ENCODE measurements around the gene TMEM50A.
"Not testable (repeated sequence)": the region's sequence is repeated elsewhere in the genome, so short reads cannot be mapped to it uniquely, and the experiment has no call there.

The TMEM50A gene

DNA sequence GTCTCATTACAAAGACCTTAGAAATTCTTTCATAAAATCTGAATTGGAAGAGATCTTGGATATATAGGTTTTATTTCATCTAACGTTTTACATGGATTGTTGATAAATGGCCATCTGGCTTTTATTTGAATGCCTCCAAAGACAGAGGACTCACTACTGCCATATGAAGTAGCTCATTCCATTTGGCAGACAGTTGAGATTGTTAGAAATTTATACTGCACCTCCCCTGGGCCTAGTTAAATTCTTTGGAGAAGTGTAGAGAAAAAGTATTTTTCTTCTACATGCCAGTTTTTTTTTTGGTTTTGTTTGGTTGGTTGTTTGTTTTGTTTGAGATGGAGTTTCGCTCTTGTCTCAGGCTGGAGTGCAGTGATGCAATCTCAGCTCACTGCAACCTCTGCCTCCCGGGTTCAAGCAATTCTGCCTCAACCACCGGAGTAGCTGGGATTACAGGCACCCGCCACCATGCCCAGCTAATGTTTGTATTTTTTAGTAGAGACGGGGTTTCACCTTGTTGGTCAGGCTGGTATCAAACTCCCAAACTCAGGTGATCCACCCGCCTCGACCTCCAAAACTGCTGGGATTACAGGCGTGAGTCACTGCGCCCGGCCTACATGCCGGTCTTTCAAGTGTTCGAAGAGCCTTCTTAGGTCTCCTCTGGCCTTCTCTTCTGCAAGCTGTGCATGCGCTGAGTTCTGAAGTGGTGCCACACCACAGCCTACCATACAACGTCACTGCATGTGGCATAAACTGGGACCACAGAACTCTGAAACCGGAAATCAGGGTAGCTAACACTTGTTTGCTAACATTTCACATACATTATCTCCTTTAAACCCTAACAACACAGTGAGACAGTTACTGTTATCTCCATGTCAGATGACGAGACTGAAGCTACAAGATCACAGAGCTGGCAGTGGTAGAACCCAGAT, 24.8 kb downstream of the TMEM50A start:
- H3K4me3 ChIP-seq (ENCODE audit: low read length); H3K9ac ChIP-seq (ENCODE audit: low read length); H3K9me3 ChIP-seq (ENCODE audit: control insufficient read depth, low read depth, low read length); H3K4me1 ChIP-seq (ENCODE audit: control insufficient read depth, low read depth, low read length); H3K27ac ChIP-seq (ENCODE audit: low read length); H3K27me3 ChIP-seq (ENCODE audit: control insufficient read depth, insufficient read depth, low read length): not testable (repeated sequence)
- H3K36me3 ChIP-seq (ENCODE audit: control insufficient read depth, low read depth, low read length): peaks cover 19% of the 10 kb centered on the region

DNA sequence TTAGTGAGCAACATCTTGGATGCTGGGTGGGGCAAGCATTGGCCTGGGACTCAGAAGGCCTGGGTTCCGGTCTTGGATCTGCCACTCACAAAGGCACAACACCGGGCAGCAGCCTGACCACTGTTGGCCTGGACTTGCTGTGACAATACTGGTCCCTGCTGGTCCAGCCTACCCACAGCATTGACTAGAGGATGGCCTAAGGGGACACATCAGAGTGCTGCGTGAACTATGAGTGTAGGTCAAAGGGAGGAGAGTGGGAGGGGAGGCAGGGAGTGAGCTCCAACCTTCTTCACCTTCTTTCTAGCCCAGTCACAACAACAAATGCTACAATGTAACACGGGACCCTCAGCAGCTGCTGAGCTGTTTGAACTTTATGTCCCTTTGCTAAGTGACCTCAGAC, 31.1 kb downstream of the TMEM50A start:
- no peaks in the 10 kb centered on the region for H3K36me3 ChIP-seq (ENCODE audit: control insufficient read depth, low read depth, low read length)
- H3K4me3 ChIP-seq (ENCODE audit: low read length): no peak overlapping the region
- H3K9me3 ChIP-seq (ENCODE audit: control insufficient read depth, low read depth, low read length): no peaks in the 10 kb centered on the region
- no peak overlapping the region for H3K27ac ChIP-seq (ENCODE audit: low read length)
- no peak overlapping the region for H3K9ac ChIP-seq (ENCODE audit: low read length)
- peaks cover 5% of the 10 kb centered on the region for H3K4me1 ChIP-seq (ENCODE audit: control insufficient read depth, low read depth, low read length)
- no peaks in the 10 kb centered on the region for H3K27me3 ChIP-seq (ENCODE audit: control insufficient read depth, insufficient read depth, low read length)

DNA sequence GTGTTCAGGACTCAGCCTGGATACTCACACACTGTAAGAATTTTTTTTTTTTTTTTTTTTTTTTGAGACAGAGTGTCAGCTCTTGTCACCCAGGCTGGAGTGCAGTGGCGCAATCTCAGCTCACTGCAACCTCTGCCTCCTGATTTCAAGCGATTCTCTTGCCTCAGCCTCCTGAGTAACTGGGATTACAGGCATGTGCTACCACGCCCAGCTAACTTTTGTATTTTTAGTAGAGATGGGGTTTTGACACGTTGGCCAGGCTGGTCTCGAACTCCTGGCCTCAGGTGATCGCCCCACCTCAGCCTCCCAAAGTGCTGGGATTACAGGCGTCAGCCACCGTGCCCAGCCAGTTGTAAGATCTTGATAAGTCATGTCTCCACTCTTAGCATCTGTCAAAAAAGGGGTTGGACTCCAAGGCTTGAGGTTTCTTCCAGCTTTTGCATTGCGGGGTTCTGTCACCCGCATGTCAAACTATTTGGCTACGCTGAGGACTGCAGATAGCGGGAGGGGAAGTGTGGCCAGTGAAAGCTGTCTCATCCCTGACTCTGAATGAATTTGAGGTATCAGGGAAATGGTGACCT, 31.6 kb downstream of the TMEM50A start:
- H3K27me3 ChIP-seq (ENCODE audit: control insufficient read depth, insufficient read depth, low read length); H3K9ac ChIP-seq (ENCODE audit: low read length); H3K27ac ChIP-seq (ENCODE audit: low read length); H3K4me1 ChIP-seq (ENCODE audit: control insufficient read depth, low read depth, low read length); H3K36me3 ChIP-seq (ENCODE audit: control insufficient read depth, low read depth, low read length); H3K4me3 ChIP-seq (ENCODE audit: low read length); H3K9me3 ChIP-seq (ENCODE audit: control insufficient read depth, low read depth, low read length): not testable (repeated sequence)

DNA sequence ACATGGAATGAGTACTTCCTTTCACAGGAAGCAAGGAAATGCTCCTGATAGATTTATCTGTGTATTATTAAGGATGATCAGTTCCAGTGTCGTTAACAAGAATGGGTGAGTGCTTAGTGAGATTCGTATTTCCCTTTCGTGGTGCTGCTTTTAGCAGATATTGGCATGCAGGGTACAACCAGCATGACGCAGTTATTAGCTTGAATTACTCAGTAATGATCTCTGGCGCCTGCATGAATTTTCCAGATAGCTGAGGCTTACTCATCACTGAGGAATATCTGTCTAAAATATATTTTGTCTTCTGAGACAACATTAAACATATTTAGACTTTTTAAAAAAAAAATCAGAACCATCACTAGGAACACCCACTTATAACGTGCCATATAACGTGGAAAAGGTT, 33.6 kb downstream of the TMEM50A start:
- not testable (repeated sequence) for H3K27me3 ChIP-seq (ENCODE audit: control insufficient read depth, insufficient read depth, low read length); H3K9me3 ChIP-seq (ENCODE audit: control insufficient read depth, low read depth, low read length); H3K36me3 ChIP-seq (ENCODE audit: control insufficient read depth, low read depth, low read length); H3K9ac ChIP-seq (ENCODE audit: low read length); H3K4me3 ChIP-seq (ENCODE audit: low read length); H3K27ac ChIP-seq (ENCODE audit: low read length); H3K4me1 ChIP-seq (ENCODE audit: control insufficient read depth, low read depth, low read length)

DNA sequence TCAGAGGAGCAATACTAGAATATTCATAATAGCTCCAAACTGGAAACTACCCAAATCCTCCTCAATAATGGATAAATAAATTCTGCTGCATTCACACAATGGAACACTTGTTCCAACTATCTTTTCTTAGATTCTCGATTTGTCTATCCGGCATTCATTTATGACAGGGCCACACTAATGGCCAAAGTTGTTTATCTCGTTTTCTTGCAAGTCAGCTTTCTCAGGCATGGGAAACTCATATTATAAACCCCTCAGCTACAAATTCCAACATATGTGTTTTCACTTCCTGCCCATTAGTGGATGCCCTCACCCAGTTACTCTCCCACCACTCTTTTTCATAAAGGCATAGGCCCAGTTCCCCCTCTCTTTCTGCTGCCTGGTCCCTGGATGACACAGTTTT, 40.2 kb downstream of the TMEM50A start:
- H3K4me3 ChIP-seq (ENCODE audit: low read length); H3K36me3 ChIP-seq (ENCODE audit: control insufficient read depth, low read depth, low read length); H3K27me3 ChIP-seq (ENCODE audit: control insufficient read depth, insufficient read depth, low read length); H3K4me1 ChIP-seq (ENCODE audit: control insufficient read depth, low read depth, low read length); H3K9me3 ChIP-seq (ENCODE audit: control insufficient read depth, low read depth, low read length); H3K27ac ChIP-seq (ENCODE audit: low read length); H3K9ac ChIP-seq (ENCODE audit: low read length): not testable (repeated sequence)

DNA sequence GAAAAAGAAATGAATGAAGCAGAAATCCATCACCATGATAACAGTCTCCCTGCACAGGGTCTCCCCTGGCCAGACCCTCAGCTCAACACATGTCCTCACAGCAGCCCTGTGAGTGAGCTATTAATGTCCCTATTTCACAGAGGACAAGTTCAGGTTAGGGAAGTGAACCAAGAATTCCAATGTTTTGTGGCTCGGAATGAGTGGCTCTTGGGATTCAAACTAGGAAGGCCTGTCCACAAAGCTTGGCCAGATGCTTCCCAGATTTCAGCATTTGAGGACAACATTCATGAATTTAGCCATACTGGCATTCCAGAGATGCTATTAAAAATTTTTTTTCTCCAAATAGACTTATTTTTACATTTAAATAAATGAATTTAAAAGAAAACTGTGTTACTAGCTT, 44.4 kb downstream of the TMEM50A start:
- not testable (repeated sequence) for H3K27ac ChIP-seq (ENCODE audit: low read length); H3K9me3 ChIP-seq (ENCODE audit: control insufficient read depth, low read depth, low read length); H3K9ac ChIP-seq (ENCODE audit: low read length); H3K4me3 ChIP-seq (ENCODE audit: low read length); H3K27me3 ChIP-seq (ENCODE audit: control insufficient read depth, insufficient read depth, low read length); H3K4me1 ChIP-seq (ENCODE audit: control insufficient read depth, low read depth, low read length); H3K36me3 ChIP-seq (ENCODE audit: control insufficient read depth, low read depth, low read length)

DNA sequence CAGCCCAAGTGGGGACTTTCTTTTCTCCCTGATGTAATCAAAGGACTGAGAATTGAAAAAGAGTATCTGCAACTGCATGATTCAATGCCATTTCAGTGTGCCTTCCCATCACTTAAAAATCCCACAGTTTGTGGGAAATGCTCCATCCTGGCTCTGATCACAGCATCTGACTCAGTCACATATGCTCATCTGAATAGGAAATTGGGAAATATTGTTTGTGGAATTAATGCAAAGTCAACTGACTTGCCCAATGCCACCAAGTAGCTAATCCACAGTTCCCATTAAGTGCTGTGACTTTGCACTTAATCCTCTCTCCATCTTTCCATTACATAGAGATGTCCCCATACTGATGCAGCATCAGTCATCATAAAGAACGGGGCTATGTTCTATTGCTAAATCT, 45.0 kb downstream of the TMEM50A start:
- not testable (repeated sequence) for H3K36me3 ChIP-seq (ENCODE audit: control insufficient read depth, low read depth, low read length); H3K9ac ChIP-seq (ENCODE audit: low read length); H3K4me1 ChIP-seq (ENCODE audit: control insufficient read depth, low read depth, low read length); H3K27ac ChIP-seq (ENCODE audit: low read length); H3K9me3 ChIP-seq (ENCODE audit: control insufficient read depth, low read depth, low read length); H3K4me3 ChIP-seq (ENCODE audit: low read length); H3K27me3 ChIP-seq (ENCODE audit: control insufficient read depth, insufficient read depth, low read length)

DNA sequence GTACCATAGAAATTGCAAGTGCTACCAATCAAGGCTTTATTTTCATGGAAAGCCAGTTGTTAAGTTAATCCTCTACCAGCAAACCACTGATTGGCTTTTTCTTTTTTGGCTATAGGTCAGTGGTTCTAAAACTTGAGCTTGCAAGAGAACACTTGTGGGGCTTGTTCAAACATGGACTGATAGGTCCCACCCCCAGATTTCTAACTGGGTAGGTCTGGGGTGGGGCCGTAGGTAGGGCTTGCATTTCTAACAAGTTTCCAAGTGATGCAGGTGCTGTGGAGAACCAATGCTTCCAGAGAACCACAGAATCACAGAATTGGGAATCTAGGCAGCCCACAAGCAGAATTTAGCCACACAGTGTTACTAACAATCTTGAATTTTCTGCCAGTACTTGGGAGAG, 45.7 kb downstream of the TMEM50A start:
- H3K27ac ChIP-seq (ENCODE audit: low read length): not testable (repeated sequence)

DNA sequence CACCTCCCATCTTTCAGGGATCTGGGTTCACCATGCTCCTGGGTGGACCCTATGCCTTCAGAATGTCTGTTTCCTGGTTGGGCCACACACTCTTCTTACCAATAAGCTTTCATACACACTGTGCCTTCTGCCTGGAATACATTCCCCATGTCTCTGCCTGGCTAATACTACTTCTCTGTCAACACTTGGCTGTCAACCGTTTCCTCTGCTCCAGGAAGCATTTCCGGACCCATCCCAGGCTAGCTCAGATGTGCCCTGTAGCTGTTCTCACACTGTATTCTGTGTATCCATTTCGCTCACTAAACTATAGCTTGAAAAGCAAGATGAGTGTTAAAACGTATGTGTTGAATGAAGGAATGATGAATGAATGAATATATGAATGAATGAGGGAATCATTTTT, 49.0 kb downstream of the TMEM50A start:
- H3K27ac ChIP-seq (ENCODE audit: low read length); H3K27me3 ChIP-seq (ENCODE audit: control insufficient read depth, insufficient read depth, low read length); H3K9me3 ChIP-seq (ENCODE audit: control insufficient read depth, low read depth, low read length); H3K9ac ChIP-seq (ENCODE audit: low read length); H3K36me3 ChIP-seq (ENCODE audit: control insufficient read depth, low read depth, low read length); H3K4me1 ChIP-seq (ENCODE audit: control insufficient read depth, low read depth, low read length); H3K4me3 ChIP-seq (ENCODE audit: low read length): not testable (repeated sequence)

More for the DNA sequence above, 45.7 kb downstream of the TMEM50A start:
- not testable (repeated sequence) for H3K27me3 ChIP-seq (ENCODE audit: control insufficient read depth, insufficient read depth, low read length); H3K36me3 ChIP-seq (ENCODE audit: control insufficient read depth, low read depth, low read length); H3K4me3 ChIP-seq (ENCODE audit: low read length); H3K4me1 ChIP-seq (ENCODE audit: control insufficient read depth, low read depth, low read length); H3K9ac ChIP-seq (ENCODE audit: low read length); H3K9me3 ChIP-seq (ENCODE audit: control insufficient read depth, low read depth, low read length)

DNA sequence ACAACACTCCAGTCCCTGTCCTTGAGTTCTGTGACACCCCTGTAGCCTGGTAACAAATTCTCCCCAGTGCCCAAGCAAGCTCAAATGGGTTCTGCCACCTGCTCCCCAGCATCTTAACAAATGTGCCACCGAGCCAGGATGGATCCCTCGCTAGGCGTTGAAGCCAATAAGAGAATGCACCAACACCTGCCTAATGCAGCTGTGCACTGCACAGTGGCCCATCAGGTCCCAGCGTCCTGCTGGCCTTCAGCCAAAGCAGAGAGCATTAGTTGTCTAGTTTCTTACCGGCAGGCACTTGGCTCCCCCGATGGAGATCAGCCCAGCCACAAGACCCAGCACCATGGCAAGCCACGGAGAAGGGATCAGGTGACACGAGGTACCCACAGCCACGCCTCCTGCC, 50.6 kb downstream of the TMEM50A start:
- not testable (repeated sequence) for H3K9me3 ChIP-seq (ENCODE audit: control insufficient read depth, low read depth, low read length); H3K4me1 ChIP-seq (ENCODE audit: control insufficient read depth, low read depth, low read length); H3K27ac ChIP-seq (ENCODE audit: low read length); H3K36me3 ChIP-seq (ENCODE audit: control insufficient read depth, low read depth, low read length); H3K4me3 ChIP-seq (ENCODE audit: low read length); H3K9ac ChIP-seq (ENCODE audit: low read length); H3K27me3 ChIP-seq (ENCODE audit: control insufficient read depth, insufficient read depth, low read length)

DNA sequence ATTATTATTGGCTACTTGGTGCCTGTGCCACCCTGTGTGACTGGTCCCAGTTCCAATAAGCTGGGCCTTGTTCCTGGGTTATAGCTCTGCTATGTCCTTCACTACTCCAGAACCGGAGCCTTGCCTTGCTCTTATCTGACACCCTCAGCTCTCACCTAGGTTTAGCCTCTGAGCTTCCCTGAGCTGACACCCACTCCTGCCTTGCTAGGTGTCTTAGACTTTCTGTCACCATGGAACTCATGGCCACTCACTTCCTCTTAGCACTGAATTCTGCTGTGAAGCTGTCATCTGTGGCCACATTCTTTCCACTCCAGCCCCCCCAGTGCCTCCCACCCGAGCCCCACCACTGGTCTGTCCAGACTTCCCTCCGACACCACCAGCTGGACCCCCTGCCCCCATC, 51.6 kb downstream of the TMEM50A start:
- H3K27ac ChIP-seq (ENCODE audit: low read length); H3K27me3 ChIP-seq (ENCODE audit: control insufficient read depth, insufficient read depth, low read length); H3K36me3 ChIP-seq (ENCODE audit: control insufficient read depth, low read depth, low read length); H3K9ac ChIP-seq (ENCODE audit: low read length); H3K4me1 ChIP-seq (ENCODE audit: control insufficient read depth, low read depth, low read length); H3K9me3 ChIP-seq (ENCODE audit: control insufficient read depth, low read depth, low read length); H3K4me3 ChIP-seq (ENCODE audit: low read length): not testable (repeated sequence)

DNA sequence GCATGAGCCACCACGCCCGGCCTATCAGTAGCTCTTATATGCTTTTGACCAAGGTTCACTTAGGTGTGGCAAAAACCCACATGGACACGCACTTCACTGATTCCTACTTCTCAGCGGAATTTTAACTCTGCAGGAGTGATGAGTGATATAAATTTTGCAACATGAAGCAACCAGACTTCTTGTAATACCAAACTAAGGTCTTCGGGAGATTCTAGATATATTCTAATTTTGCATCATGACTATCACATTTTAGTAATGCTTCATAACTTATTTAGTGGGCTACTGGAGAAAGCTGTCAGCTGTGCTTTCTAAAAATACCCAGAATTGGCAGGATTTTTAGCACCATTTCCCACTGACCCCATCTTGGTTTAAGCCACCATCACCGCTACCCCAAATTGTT, 54.7 kb downstream of the TMEM50A start:
- no peaks in the 10 kb centered on the region for H3K36me3 ChIP-seq (ENCODE audit: control insufficient read depth, low read depth, low read length)
- H3K4me3 ChIP-seq (ENCODE audit: low read length): no peak overlapping the region
- H3K9me3 ChIP-seq (ENCODE audit: control insufficient read depth, low read depth, low read length): no peaks in the 10 kb centered on the region
- no peak overlapping the region for H3K9ac ChIP-seq (ENCODE audit: low read length)
- no peaks in the 10 kb centered on the region for H3K4me1 ChIP-seq (ENCODE audit: control insufficient read depth, low read depth, low read length)
- H3K27me3 ChIP-seq (ENCODE audit: control insufficient read depth, insufficient read depth, low read length): no peaks in the 10 kb centered on the region
- H3K27ac ChIP-seq (ENCODE audit: low read length): no peak overlapping the region
